Stimulated activated naive CD8-positive, alpha-beta T cell treated with anti-CD3 and anti-CD28 coated beads, Interleukin-15, Interleukin-2, amounts not matched to agents 100 ng/mL and 50 ng/mL, for 24 hours (primary cell): Measurements from ENCODE around the gene RFPL2.

Experiments
- H3K27ac Mint-ChIP-seq: one replicate; pipeline ENCODE4 v1.8.0; 2021; ENCODE audit warnings: mild to moderate bottlenecking, mixed read lengths
- H3K27me3 Mint-ChIP-seq: one replicate; pipeline ENCODE4 v1.8.0; 2021; ENCODE audit warnings: mixed read lengths
- H3K36me3 Mint-ChIP-seq: one replicate; pipeline ENCODE4 v1.8.0; 2021; ENCODE audit warnings: low read depth, mixed read lengths
- H3K4me1 Mint-ChIP-seq: one replicate; pipeline ENCODE4 v1.8.0; 2021; ENCODE audit warnings: low read depth, mixed read lengths
- H3K4me3 Mint-ChIP-seq: one replicate; pipeline ENCODE4 v1.8.0; 2021; ENCODE audit warnings: mild to moderate bottlenecking, mixed read lengths
- H3K9me3 Mint-ChIP-seq: one replicate; pipeline ENCODE4 v1.8.0; 2021; ENCODE audit warnings: mixed read lengths

The RFPL2 gene

DNA sequence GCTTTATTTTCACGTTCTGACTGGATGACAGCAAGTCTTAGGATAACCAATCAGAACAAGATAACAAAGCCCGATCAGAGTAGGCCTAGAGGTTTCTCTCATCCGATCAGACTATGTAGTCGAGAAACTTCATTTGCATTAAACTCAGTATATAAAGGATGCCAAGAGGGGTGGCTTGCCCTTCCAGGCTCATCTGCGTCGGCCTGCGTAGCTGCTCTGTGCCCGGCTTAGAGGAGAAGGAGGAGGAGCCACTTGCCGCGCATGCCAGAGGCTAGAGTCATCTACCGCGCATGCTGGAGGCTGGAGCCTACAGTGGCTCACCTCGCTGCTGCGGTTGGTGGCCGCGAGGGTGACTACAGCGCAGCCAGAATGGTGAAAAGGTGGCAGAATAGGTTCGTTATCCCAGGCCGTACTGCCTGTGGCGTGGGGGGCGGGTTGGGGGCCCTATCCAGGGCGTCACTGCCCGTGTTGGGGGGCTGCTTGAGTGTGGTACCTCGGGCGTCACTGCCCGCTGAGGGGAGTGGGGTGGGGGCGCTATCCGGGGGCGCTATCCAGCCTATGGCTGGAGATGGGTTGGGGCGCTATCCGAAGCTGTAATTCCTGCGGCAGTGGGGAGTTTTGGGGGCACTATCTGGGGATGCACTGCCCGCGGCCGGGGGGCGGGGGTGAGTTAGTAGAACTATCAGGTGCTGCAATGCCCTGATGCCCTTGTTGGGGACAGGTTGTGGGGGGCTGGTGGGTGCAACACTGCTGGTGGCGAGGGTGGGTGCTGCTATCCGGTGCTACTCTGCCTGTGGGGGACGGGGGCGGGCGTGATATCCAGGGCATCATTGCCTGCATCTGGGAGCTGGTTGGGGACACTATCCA is at the start of gene RFPL2:
RFPL2 (minus strand) TSS at position 218 of the 867 bp plus-strand sequence. CDS start 2,622 bp downstream, outside the sequence.
- H3K4me1 Mint-ChIP-seq, result peaks cover 13% of the 10 kb centered on the region
- no peak within 1 kb of the TSS for H3K27ac Mint-ChIP-seq
- no peaks in the 10 kb centered on the region for H3K36me3 Mint-ChIP-seq
- peaks cover 9% of the 10 kb centered on the region for H3K27me3 Mint-ChIP-seq
- H3K9me3 Mint-ChIP-seq, result no peaks in the 10 kb centered on the region
- peak within 1 kb of the TSS; percentile 41 for H3K4me3 Mint-ChIP-seq

DNA sequence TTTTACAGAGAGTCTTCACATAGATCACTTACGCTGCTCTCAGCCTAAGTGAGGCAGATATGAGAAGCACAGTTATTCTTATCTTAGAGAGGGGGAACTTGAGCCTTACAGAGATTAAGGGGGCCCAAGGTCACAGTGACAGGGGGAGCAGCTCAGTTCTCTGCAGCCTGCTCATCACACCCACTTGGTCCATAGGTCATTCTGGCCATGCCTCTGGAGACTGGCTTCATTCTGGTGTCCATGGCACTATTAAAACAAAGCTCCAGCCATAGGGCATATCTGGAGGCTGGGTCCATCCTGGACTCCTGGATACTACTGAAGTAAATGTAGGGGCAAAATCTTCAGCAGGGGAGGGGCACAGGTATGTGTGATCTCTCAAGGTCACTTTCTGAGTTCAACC is 44.4 kb upstream of the RFPL2 start:
- no peaks in the 10 kb centered on the region for H3K9me3 Mint-ChIP-seq
- no peak overlapping the region for H3K27ac Mint-ChIP-seq
- H3K4me3 Mint-ChIP-seq, result no peak overlapping the region
- no peaks in the 10 kb centered on the region for H3K36me3 Mint-ChIP-seq
- H3K27me3 Mint-ChIP-seq, result peaks cover 24% of the 10 kb centered on the region
- H3K4me1 Mint-ChIP-seq, result no peaks in the 10 kb centered on the region

DNA sequence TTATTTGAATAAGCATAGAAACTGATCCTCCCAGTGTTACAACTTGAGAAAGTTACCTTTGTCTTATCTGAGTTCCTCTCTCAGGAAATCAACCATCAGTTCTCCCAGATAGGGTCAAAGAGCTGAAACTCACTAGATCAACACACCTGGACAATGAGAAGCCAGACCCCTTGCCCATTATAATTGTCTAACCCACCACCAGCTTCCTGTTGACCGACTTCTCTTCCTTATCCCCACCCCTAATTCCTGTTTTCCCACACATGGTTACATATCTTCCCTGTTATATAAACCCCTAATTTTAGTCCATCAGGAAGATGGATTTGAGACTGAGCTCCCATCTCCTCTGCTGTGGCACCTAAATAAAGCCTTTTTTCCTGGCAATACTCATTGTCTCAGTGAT is 43.4 kb upstream of the RFPL2 start:
- no peak overlapping the region for H3K27ac Mint-ChIP-seq
- H3K4me1 Mint-ChIP-seq, result no peaks in the 10 kb centered on the region
- peaks cover 24% of the 10 kb centered on the region for H3K27me3 Mint-ChIP-seq
- H3K36me3 Mint-ChIP-seq, result no peaks in the 10 kb centered on the region
- H3K4me3 Mint-ChIP-seq, result no peak overlapping the region
- H3K9me3 Mint-ChIP-seq, result no peaks in the 10 kb centered on the region

DNA sequence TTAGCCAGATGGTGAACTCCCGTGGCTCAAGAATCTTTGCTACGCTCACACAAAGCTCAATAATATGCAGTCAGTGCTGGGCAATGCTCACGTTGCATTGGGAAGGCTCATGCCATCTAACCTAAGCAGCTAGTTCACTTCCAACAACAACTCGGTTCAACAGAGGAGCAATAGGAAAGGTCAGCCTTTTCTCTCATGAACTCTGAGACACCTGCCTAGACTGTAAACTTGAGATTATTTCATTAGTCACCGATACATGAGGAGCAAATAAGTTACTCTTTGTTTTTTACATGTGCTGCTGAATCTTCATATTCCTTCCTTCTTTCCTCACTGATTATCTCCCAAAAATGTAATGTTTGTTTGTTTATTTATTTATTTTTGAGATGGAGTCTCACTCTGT is 41.3 kb upstream of the RFPL2 start:
- H3K9me3 Mint-ChIP-seq, result no peaks in the 10 kb centered on the region
- H3K4me1 Mint-ChIP-seq, result no peaks in the 10 kb centered on the region
- no peak overlapping the region for H3K27ac Mint-ChIP-seq
- H3K4me3 Mint-ChIP-seq, result no peak overlapping the region
- H3K27me3 Mint-ChIP-seq, result peaks cover 24% of the 10 kb centered on the region
- no peaks in the 10 kb centered on the region for H3K36me3 Mint-ChIP-seq

DNA sequence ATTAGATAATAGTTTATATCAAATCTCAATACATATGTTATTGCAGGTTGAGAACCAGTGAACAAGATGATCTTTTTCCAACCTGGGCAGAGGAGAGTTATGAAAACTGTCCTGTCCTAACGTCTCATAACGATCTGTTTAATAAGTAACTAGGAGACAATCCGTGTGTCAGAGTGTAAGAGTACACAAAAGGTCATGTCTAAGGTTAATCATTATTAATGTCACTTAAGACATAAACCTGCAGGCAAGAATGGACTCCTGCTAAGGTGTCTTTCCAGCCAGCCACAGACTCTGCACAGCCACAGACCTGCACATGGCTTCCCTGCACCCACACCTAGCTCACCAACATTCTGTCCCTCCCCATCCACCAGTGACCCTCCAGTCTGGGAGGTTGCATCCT is 40.2 kb upstream of the RFPL2 start:
- Mint-ChIP-seq H3K36me3 (no peaks in the 10 kb centered on the region), H3K27me3 (peaks cover 18% of the 10 kb centered on the region), H3K9me3 (no peaks in the 10 kb centered on the region), H3K4me3 (no peak overlapping the region), H3K27ac (no peak overlapping the region), H3K4me1 (no peaks in the 10 kb centered on the region)

DNA sequence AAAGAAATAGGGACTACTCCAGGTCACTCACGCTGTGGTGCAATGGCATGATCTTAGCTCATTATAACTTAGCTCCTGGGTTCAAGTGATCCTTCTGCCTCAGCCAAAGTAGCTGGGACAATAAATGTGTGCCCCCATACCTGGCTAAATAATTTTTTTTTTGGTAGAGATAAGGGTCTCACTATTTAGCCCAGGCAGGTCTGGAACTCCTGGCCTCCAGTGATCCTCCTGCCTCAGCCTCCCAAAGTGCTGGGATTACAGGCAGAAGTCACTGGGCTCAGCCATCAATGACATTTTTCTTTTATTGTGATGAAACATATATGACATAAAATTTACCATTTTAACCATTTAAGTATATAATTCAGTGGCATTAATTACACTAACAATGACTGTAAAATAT is 39.7 kb upstream of the RFPL2 start:
- H3K4me3 Mint-ChIP-seq, result no peak overlapping the region
- H3K36me3 Mint-ChIP-seq, result no peaks in the 10 kb centered on the region
- H3K27me3 Mint-ChIP-seq, result peaks cover 13% of the 10 kb centered on the region
- H3K4me1 Mint-ChIP-seq, result no peaks in the 10 kb centered on the region
- H3K27ac Mint-ChIP-seq, result no peak overlapping the region
- H3K9me3 Mint-ChIP-seq, result no peaks in the 10 kb centered on the region

DNA sequence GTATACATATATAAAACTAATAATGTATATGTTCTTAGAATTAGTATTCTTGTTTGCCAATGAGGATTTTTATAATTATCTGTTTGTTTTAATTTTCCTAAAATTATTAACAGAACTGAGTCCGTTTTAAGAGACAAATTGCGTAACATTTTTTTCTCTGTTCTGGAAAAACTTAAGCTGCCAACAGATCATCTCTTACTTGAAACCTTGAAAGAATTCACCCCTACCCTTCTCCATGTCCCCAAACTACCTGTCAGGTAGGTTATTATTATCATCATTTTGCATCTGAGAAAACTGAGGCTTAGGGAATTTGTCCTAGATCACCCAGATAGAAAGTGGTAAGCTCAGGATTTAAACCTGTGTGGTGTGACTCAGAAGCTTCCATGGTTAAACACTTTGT is 35.6 kb upstream of the RFPL2 start:
- Mint-ChIP-seq H3K4me3 (no peak overlapping the region), H3K9me3 (no peaks in the 10 kb centered on the region), H3K4me1 (no peaks in the 10 kb centered on the region), H3K36me3 (no peaks in the 10 kb centered on the region), H3K27ac (no peak overlapping the region), H3K27me3 (peaks cover 14% of the 10 kb centered on the region)

DNA sequence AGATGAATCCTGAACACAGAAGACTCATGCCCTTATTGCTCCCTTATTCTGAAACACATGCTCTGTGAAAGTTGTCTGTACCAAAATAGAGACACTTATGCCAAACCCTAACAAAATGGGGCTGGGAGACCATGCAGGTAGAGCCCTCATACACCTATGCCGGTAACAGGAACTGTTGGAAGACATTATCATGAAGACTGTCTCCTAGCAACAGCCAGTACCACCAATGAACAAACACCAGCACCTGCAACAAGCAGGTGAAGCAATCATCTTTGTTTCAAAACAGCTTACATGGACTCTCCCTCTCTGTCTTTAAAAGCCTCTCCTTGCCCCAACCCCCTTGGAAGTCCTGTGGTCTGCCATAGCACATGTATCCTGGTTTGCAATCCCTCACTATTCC is 33.0 kb upstream of the RFPL2 start:
- Mint-ChIP-seq H3K4me1 (no peaks in the 10 kb centered on the region), H3K27me3 (peaks cover 34% of the 10 kb centered on the region), H3K9me3 (no peaks in the 10 kb centered on the region), H3K36me3 (no peaks in the 10 kb centered on the region), H3K4me3 (no peak overlapping the region), H3K27ac (no peak overlapping the region)

DNA sequence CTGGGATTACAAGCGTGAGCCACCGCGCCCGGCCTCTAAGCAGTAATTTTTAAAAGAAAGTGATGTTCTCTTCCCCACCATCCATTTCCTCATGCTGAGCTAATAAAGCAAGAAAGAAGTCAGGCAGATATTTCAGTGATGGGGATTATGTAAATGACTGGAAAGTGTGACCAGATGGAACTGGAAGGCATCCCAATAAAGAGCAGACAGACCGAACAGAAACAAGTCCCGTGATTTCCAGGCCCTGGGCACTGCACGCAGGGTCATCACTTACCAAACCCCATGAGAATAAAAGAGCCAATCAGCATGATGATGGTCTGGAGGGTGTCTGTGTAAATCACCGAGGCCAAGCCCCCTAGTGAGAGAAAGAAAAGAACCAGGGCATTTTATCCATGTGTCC is 32.1 kb upstream of the RFPL2 start:
- no peak overlapping the region for H3K4me3 Mint-ChIP-seq
- no peak overlapping the region for H3K27ac Mint-ChIP-seq
- H3K4me1 Mint-ChIP-seq, result no peaks in the 10 kb centered on the region
- peaks cover 34% of the 10 kb centered on the region for H3K27me3 Mint-ChIP-seq
- H3K36me3 Mint-ChIP-seq, result no peaks in the 10 kb centered on the region
- H3K9me3 Mint-ChIP-seq, result no peaks in the 10 kb centered on the region

DNA sequence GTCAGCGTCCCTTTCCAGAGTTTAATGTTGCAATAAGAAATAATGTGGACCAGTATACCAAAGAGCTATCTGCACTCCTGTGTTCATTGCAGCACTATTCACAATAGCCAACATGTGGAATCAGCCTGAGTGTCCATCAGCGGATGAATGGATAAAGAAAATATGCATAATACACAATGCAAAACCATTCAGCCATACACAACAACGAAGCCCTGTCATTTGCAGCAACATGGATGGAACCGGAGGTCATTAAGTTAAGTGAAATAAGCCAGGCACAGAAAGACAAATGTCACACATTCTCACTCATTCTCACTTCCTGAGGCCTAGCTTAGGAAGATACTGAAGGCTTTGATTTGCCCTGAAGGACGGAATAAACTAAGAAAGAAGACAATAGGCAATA is 28.2 kb upstream of the RFPL2 start:
- Mint-ChIP-seq H3K4me3 (no peak overlapping the region), H3K4me1 (no peaks in the 10 kb centered on the region), H3K9me3 (no peaks in the 10 kb centered on the region), H3K27ac (no peak overlapping the region), H3K27me3 (peaks cover 24% of the 10 kb centered on the region), H3K36me3 (no peaks in the 10 kb centered on the region)

DNA sequence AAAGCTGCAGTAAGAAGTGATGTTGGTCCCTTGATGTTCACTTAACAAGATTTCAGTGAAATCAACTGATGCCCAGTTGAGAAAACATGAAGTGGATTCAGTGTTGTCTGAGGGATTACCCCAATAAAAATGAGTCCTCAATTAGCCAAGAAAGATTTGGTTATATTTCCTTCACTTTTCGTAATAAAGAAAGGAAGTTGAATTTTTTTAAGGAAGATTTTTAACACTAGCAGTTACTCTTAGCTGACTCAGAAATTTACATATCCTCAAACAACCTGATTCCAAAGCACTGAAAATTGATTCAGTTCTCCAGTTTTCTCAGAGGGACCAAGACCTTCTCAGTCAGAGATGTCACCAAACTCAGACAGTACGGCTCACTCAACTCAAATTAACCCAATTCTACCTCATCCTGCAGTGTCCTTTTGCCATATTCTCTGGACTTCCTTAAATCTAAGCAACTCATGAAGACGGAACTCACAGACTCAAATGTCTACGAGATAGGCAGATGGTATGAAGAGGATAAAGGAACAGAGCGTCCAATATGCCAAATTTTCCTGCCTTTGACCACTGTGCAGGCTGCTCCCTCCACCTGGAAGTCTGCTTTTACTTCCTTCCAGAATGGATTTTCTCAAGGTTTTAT is 27.4 kb upstream of the RFPL2 start:
- no peak overlapping the region for H3K27ac Mint-ChIP-seq
- H3K4me3 Mint-ChIP-seq, result no peak overlapping the region
- no peaks in the 10 kb centered on the region for H3K9me3 Mint-ChIP-seq
- no peaks in the 10 kb centered on the region for H3K4me1 Mint-ChIP-seq
- H3K27me3 Mint-ChIP-seq, result peaks cover 21% of the 10 kb centered on the region
- no peaks in the 10 kb centered on the region for H3K36me3 Mint-ChIP-seq

DNA sequence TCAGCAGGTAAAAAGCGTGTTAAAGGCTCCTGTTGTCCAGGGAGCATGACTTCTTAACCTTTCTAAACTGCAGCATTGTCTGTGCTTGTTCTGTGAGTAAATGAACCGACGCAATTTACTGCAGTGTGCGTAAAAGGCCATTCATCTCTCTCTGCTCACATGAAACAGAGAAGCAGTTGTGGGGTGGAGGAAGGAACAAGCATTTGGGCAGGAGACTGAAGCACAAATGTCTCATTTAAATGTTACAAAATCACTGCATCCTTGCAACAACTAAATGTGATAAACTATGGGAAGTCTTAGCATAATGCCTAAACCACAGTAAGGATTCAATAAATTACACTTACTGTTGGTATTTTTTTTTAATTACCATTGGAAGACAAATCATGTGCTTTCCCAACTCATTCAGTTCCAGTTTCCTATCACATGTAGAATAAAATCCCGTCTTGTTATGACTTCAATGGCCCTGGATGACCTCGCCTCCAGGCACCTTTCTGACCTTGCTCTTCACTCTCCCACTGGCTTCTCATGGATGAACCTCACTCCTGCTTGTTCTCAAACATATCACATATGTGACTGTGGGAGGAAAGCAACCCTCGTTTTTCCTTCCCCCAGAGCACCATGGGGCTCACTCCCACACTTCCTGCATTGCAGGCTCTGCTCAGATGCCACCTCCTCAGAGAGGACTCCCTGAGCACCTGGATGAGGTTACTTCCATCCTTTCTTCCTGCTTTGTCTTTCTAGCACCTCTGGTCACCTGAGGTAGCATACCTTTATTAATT is 21.6 kb upstream of the RFPL2 start:
- no peaks in the 10 kb centered on the region for H3K36me3 Mint-ChIP-seq
- no peak overlapping the region for H3K4me3 Mint-ChIP-seq
- peaks cover 18% of the 10 kb centered on the region for H3K27me3 Mint-ChIP-seq
- H3K27ac Mint-ChIP-seq, result no peak overlapping the region
- no peaks in the 10 kb centered on the region for H3K9me3 Mint-ChIP-seq
- H3K4me1 Mint-ChIP-seq, result no peaks in the 10 kb centered on the region

DNA sequence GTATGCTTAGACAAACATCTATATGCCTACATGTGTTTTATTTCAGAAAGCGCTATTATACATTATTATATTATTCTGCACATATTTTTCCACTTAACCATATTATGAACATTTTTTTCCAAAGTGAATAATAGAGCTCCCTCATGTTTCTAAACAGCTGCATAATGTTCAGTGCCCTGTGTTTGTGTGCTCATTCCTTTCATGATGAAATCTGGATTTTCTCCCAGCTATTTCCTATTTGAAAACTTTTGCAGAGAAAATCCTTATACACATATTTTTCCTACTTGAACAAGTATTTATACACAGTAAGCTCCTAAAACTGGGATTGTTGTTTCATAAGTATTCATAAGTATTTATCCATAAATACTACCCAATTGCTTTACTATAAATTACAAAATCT is 18.1 kb upstream of the RFPL2 start:
- peaks cover 18% of the 10 kb centered on the region for H3K27me3 Mint-ChIP-seq
- no peak overlapping the region for H3K4me3 Mint-ChIP-seq
- H3K9me3 Mint-ChIP-seq, result no peaks in the 10 kb centered on the region
- H3K27ac Mint-ChIP-seq, result no peak overlapping the region
- H3K4me1 Mint-ChIP-seq, result no peaks in the 10 kb centered on the region
- H3K36me3 Mint-ChIP-seq, result no peaks in the 10 kb centered on the region

DNA sequence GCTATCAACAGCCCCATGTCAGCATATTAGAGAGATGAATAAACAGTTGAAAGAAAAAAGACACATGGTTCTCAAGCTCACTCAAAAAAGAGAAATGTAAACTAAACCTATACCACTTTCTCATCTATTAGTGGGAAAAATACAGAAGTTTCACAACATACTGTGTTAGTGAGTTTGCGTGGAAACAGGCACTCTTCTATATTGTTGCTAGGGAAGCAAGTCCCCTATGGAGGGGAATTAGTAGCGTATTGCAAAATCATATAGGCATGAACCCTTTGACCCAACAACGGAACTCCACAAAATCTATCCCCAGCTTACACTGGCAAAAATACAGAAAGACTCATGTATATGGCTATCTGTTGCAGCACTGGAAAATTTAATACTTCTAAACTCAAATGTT is 14.2 kb upstream of the RFPL2 start:
- H3K4me1 Mint-ChIP-seq, result no peaks in the 10 kb centered on the region
- no peak overlapping the region for H3K4me3 Mint-ChIP-seq
- H3K27ac Mint-ChIP-seq, result no peak overlapping the region
- no peaks in the 10 kb centered on the region for H3K36me3 Mint-ChIP-seq
- peaks cover 30% of the 10 kb centered on the region for H3K27me3 Mint-ChIP-seq
- no peaks in the 10 kb centered on the region for H3K9me3 Mint-ChIP-seq

DNA sequence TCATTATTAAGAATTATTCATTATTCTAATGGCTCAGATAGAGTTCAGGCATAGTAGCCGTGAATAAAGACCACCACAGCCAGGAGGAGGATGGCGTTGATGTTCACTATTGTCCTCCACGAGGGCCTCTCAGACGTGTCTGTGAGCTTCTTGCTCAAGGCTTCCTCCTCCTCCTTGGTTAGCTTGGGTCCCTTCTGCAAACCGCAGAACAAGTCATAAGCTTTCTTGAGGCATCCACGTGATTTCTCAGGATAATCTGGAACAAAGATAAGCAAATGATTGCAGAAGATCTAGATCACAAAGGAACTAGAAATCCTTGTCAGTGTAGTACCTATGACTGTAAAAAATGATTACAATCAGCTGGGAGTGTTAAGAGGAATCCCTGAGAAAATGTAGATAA is 13.6 kb upstream of the RFPL2 start:
- Mint-ChIP-seq H3K36me3 (no peaks in the 10 kb centered on the region), H3K4me1 (no peaks in the 10 kb centered on the region), H3K9me3 (no peaks in the 10 kb centered on the region), H3K27ac (no peak overlapping the region), H3K4me3 (no peak overlapping the region), H3K27me3 (peaks cover 26% of the 10 kb centered on the region)
